HG03457 (cell line): ENCODE measurements around the gene NF2.
"Not testable (repeated sequence)": the region's sequence is repeated elsewhere in the genome, so short reads cannot be mapped to it uniquely, and the experiment has no call there.

Source experiments
- ATAC-seq: cut with Tn5 transposase; IDR thresholded peaks from one replicate; pipeline ENCODE4 v1.9.1; 2021; ENCODE audit warnings: moderate number of reproducible peaks; ENCODE audit not compliant: unreplicated experiment

Gene NF2

DNA sequence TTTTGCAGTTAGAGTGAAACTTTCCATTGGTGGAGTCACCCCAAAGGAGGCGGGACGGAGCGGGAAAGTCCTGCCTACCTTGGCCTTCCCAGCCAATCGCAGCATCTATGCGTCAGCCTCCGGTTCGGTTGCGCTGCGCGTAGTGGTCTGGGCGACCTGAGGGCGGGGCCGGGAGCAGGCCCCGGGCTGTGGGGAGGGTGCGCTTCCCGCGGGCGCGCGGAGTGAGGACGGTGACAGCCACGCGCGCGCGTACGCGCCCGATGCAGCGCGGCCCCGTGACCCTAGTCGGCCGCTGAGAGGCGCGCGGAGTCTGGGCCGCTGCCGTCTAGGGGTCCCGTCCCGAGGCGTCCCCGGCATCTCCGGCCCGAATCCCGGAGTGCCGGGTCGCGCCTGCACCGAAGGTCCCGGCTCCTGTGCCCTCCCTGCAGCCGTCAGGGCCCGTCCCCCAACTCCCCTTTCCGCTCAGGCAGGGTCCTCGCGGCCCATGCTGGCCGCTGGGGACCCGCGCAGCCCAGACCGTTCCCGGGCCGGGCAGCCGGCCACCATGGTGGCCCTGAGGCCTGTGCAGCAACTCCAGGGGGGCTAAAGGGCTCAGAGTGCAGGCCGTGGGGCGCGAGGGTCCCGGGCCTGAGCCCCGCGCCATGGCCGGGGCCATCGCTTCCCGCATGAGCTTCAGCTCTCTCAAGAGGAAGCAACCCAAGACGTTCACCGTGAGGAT is at the start of gene NF2:
Gene NF2 (plus strand): TSS at position 276 of the 718 bp plus-strand sequence. CDS start 366 bp downstream, at position 642.
- ATAC-seq: peak; percentile 93

DNA sequence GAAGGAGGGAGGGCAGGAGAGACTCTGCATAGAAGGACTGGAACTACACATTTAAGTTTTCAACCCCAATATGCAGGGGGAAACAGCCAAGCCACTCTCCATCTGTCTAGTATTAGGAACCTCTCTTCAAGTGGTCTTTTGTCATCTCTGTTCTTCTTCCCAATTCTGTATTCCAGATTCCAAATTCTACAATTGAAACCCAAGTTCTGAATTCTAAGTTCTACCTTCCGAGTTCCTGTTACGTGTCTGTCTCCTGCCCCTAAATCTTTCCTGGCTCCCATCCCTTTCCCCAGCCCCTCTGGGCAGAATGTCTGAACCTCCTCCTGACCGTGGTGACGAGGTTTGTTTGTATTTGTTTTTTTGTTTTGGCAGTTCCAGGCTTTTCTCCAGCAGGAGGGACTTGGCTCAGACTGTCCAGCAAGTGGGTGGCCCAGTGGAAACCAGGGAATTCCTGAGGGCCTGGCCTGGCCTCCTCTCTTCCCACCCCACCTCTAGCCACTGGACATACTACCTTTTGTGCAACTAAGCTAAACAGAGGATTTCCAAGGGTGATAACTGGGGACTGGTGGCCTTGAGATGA is 48.3 kb upstream of the NF2 start:
- no peak for ATAC-seq

DNA sequence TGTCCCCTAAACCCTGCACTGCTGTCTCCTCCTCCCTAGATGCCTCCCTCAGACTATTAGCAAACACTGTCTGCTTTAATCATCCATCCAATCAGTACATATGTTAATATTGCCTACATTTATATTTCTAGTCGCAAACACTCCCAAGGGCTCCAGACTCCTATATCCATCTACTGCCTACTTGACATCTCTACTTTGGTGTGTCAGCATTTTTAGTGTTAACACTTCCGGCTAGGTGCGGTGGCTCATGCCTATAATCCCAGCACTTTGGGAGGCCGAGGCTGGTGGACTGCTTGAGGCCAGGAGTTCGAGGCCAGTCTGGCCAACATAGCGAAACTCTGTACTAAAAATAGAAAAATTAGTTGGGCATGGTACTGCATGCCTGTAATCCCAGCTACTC is 44.4 kb upstream of the NF2 start:
- ATAC-seq: no peak

DNA sequence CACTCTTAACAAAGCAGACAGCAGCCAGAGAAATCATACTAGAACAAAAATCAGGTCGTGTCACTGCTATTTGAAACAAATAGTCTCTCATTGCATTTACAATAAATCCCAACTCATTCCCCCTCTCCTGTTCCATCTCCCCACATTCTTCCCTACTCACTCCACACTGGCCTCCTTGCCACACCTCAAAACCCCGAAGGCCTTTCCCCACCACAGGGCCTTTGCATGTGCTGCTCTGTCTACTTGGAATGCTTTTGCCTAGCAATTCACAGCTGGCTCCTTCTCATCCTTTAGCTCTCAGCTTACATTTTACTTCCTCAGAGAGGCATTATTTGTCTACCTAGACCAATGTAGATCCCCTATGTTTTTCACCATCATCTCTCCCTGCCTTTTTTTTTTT is 43.6 kb upstream of the NF2 start:
- ATAC-seq: no peak

DNA sequence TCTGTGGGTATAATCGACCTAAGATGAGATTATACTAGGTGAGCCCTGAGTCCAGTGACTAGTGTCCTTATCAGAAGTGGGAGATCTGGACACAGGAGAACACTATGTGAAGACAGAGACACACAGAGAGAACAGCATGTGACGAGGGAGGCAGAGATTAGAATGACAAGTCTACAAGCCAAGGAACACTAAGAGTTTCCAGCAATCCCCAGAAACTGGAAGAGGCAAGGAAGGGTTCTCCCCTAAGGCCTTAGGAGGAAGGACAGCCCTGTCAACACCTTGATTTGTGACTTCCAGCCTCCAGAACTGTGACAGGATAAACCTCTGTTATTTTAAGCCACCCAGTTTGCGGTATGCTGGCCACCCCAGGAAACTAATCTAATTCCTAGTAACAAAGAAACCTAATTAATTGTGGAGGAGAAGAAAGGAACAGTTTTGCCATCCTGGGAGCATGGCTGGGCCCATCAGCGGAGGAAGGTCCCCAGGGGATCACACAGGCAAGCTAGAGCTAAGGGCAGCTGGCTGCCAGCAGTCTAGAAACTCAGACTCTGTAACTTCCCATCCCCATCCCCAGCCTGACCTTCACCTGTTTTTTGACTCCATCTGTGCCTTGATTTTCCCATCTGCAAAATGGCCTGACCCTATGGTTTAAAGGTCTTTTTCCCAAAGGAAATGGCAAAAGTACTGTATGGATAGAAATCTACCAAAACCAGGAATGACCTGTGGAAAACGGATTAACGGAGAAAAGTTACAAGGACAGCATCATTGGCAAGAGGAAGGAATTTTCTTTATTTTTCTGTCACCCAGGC is 39.6 kb upstream of the NF2 start:
- no peak for ATAC-seq

DNA sequence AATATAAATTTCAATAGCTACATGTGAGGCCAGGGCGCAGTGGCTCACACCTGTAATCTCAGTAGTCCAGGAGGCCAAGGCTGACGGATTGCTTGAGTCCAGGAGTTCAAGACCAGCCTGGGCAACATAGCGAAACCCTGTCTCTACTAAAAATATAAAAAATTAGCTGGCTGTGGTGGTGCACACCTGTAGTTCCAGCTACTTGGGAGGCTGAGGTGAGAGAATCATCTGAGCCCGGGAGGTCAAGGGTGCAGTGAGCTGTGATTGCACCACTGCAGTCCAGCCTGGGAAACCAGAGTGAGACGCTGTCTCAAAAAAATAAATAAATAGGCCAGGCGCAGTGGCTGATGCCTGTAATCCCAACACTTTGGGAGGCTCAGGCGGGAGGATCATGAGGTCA is 36.9 kb upstream of the NF2 start:
- not testable (repeated sequence) for ATAC-seq

DNA sequence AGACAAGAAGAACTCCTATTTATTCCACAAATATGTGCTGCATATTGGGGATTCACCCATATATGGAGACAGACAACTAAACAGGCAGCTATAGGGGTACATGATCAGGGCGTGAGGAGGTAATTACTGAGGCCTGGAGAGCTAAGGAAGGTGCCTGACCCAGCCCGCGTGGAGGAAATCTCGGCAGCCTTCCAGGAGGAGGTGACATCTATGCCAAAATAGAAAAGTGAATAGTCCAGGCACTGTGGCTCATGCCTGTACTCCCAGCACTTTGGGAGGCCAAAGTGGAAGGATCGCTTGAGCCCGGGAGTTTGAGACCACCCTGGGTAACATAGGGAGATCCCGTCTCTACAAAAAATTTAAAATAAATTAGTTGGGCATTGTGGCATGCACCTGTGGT is 36.1 kb upstream of the NF2 start:
- ATAC-seq: no peak

DNA sequence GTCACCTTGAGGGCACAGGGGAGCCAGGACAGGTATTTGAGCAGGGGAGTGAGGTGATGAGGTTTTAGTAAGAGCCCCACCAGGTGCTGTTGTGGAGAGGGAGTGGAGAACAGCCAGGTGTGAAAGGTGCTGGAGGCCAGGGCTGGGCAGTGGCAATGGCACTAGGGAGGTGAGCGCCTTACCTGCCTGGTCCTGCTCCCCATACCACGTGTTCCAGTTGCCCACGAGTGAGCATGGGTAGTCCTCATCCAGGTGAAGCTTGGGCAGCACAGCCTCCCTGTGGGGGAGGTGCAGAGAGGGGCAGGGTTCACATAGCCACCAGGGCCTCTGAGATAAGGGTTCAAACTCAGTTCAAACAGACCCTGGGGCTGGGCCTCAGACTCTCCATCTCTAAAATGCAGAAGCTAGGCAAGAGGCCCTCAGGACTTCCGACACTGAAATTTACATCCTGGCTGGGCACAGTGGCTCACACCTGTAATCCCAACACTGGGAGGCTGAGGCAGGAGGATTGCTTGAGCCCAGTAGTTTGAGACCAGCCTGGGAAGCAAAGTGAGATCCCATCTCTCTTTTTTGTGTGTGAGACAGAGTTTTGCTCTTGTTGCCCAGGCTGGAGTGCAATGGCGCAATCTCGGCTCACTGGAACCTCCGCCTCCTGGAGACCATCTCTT is 34.3 kb upstream of the NF2 start:
- no peak for ATAC-seq

DNA sequence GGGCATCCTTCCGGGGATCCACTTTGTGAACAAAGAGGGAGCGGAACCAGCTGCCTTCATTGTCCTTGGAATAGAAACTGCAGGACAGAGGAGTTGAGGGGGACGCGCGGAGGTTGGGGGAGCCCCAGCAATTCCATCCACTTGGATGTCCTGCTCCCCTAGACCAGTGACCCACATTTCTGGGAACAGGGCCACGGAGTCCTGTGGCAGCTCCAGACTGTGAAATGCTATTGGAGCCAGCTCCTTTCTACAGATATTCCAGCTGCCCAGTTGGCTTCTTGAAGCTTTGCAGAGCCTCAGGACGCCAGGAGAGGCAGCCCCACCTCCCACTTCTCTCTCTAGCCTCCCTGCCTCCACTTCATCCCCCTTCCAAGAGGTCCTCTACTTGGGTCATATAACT is 33.0 kb upstream of the NF2 start:
- ATAC-seq: no peak

DNA sequence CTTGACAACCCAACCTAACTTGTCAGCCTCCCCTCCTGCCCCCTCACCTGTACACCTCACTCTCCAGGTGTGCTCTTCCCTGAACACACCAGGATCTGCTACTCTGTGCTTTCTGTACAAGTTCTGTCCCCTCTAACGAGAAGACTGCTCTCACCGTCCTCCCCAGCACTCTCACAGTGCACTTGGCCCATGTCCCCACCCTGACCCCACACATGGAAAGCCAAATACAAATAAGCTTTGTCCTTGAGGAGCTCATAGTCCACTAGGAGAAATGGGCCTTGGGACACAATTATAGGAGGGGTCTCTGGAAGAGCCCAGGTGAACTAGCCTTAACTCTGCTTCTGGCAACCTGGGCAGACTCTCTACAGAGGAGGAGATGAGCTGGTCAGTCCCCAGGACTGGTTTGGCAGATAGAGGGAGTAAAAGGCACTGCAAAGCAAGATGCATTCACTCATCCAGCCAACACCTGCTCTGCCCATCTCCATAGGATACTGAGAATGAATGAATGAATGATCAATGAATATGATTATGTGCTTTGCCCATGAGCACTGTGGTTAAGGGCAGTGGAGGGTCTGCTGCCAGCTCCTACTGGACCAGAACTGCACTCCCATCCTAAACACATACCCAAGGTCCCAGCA is 32.4 kb upstream of the NF2 start:
- ATAC-seq: no peak

DNA sequence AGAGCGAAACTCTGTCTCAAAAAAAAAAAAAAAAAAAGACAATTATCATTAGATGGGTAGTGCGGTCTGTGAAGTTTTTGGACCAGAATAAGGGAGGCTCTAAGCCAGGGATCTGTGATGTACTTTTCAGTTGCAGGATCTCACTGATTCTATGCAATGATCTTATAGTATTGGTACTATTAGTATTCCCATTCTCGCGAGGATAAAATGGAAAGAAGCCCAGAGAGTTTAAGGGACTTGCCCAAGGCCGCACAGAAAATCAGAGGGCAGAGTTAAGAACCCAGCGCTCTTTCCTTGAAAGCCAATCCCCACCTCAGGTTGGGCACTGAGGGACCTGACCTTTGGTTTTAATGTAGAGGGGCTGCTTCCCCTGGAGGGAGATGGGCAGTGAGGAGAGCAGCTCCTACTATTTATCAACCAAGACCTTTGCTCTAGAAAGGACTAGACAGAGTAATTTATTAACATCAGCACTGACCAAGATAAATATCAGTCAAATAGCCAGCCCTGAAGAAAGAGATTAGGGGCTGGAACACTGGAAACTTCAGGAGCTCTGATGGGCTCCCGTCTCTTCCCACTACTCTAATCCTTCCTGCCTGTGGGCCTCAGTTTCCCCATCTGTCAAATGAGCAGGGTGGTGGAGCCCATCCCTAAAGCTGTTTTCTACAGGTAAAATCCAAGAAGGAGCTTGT is 28.5 kb upstream of the NF2 start:
- ATAC-seq: no peak

DNA sequence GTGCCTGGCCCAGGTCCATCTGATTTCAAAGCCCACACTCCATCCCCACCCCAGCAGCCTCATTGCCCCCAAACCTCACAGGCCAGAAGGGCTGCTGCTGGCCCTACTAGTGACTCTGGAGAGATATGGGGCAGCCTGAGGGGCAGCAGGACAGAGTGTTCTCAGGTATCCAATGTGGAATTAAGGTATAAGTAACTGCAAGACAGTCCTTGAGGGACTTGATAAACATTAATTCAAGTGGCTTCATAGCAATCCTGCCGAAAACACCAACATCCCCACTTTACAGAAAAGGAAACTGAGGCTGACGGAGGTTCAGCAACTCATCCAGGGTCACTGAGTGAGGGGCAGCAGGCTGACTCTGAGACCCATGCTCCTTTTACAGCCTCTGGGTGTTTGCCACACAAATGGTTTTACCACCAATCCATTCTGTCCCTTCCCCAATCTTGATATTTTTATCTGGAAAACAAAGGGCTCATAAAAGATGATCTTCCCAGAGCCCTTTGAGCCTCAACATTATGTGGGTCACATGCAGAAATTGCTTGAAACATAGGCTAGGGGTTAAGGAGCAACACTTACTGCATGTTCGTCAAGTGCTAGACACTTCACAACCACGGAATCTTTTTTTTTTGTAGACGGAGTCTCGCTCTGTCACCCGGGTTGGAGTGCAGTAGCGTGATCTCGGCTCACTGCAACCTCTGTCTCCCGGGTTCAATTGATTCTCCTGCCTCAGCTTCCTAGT is 24.8 kb upstream of the NF2 start:
- ATAC-seq: no peak

DNA sequence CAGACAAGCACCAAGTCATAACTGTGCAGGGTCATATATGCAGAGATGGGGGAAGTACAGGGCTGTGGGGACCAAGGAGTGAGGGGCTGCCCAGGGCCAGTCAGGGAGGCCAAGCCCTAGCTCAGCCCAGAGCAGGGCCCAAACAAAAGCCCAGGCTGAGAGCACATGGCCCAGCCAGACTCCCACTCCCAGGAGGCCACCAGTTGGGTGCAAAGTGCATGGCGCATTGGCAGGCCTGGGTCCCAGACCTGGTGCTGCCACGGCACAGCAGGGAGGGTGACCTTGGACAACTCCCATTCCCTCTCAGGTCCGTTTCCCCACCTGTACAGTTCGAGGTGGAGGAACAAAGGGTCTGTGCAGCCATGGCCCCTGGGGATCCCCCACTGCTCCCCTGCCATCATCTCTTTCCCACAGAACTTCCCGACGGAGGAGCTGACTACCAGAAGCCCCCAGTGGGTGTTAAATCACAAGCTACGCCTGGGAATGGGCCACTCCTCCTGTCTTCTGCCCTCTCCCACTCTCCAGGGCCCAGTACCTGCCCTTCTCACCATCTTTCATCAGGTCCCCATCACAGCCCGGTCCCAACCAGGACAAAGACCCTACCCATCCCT is 23.1 kb upstream of the NF2 start:
- ATAC-seq: no peak

DNA sequence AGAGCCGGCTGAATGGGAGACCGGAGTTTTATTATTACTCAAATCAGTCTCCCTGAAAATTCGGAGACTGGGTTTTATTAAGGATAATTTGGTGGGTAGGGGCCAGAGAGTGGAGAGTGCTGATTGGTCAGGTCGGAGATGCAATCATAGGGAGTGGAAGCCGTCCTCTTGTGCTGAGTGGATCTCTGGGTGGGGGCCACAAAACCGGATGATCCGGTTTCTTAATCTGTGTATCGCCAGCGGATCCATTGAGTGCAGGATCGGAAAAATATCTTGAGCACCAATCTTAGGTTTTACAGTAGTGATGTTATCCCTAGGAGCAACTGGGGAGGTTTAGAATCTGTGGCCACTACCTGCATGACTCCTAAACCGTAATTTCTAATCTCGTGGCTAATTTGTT is 21.6 kb upstream of the NF2 start:
- ATAC-seq: no peak

DNA sequence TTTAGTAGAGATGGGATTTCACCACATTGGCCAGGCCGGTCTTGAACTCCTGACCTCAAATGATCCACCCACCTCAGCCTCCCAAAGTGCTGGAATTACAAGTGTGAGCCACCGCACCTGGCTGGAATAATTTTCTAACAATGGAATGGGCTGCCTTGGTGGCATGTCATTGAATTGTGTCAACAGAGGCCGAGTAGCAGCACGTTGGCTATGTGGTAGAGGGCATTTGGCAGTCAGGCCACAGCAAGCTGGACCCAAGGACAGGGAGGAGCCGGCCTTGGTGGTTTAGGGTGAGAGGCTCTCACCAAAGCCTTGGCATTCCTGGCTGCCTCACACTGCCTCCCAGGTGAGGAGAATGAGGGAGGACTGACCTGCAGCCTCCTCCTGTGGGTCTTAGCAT is 18.5 kb upstream of the NF2 start:
- ATAC-seq: no peak

DNA sequence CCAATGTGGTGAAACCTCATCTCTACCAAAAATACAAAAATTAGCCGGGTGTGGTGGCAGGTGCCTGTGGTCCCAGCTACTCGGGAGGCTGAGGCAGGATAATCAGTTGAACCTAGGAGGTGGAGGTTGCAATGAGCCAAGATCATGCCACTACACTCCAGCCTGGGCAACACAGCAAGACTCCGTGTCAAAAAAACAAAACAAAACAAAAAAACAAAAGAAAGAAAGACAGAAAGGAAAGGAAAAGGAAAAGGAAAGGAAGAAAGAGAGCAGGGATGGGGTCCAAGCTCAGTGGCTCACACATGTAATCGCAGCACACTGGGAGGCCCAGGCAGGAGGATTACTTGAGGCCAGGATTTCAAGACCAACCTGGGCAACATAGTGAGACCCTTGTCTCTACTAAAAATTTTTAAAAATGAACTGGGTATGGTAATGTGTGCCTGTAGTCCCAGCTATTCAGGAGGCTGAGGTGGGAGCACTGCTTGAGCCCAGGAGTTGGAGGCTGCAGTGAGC is 17.2 kb upstream of the NF2 start:
- not testable (repeated sequence) for ATAC-seq

DNA sequence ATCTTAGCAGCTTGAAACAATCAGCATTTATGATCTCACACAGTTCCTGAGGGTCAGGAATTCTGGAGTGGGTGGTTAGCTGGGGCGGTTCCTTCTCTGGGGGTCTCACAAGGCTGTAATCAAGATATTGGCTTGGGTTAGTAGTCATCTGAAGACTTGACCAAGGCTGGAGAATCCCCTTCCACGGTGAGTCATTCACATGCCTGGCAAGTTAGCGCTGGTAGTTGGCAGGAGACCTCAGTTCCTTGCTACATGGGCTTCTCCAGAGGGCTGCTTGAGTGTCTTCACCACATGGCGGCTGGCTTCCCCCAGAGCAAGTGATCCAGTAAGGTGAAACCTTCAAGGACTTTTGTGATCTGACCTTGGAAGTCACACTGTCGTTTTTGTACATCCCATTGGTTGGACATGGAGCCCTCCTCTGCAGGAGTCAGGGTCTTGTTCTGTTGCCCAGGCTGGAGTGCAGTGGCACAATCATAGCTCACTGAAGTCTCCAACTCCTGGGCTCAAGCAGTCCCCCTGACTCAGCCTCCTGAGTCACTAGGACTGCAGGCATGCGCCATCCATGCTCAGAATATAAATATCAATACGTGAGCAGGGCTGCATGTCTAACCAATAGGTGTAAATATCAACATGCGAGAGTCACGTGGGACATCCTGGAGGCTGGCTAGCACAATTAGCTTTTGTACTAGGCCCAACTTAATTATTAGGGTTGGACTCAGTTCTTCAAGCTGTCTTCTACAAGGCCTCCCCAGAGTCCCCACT is 15.3 kb upstream of the NF2 start:
- ATAC-seq: no peak

DNA sequence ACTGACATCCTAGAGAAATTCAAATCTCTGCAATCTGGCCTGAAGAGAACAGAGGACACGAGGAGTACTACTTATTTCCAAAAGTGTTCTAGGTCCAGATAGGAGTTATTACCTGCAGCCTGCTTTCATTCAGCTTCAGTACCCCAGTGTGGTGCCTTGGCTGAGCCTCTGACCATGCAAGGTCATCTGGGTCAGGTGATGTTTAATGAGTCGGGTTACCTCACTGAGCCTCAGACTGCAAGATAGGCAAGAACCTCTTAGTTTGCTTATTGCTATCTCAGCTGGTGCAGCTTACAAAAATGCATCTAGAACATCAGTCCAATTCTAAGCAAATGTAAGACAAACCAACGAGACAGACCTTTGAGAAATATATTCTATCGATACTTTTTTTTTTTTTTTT is 9.5 kb upstream of the NF2 start:
- ATAC-seq: no peak
